BJ (cell line): Measurements from ENCODE around the gene SEC22B. TPM values are rescaled to one million over a fixed set of nuclear protein-coding genes. Genes with fewer than 3 reads are reported as not detected.
"Not testable (repeated sequence)": the region's sequence is repeated elsewhere in the genome, so short reads cannot be mapped to it uniquely, and the experiment has no call there.

Experiments used
- CTCF ChIA-PET: fragments of 350-600 bp; formaldehyde crosslinking; extraction: SDS; loops from one replicate; lab custom pipeline; 2021; ENCODE audit warnings: antibody characterized with exemption, inconsistent platforms; lab: Yijun Ruan, JAX
- POLR2A ChIA-PET: fragments of 300-600 bp; sonication (Branson Sonifier 250); formaldehyde crosslinking; extraction: SDS; loops from one replicate; lab custom pipeline; 2021; ENCODE audit warnings: antibody characterized with exemption; lab: Charles Lee
- DNase-seq: peaks from one replicate; pipeline ENCODE4 v3.0.0-alpha.2; 2011; ENCODE audit warnings: low read depth
- H3K27me3 ChIP-seq: 2 replicates; pipeline ENCODE4 v1.6.0; 2011; ENCODE audit warnings: low read length; ENCODE audit not compliant: control insufficient read depth, insufficient read depth
- H3K36me3 ChIP-seq: 2 replicates; pipeline ENCODE4 v1.5.1; 2011; ENCODE audit warnings: low read length; ENCODE audit not compliant: control insufficient read depth, insufficient read depth
- H3K4me3 ChIP-seq: 2 replicates; pipeline ENCODE4 v1.5.1; 2011; ENCODE audit warnings: low read depth, mild to moderate bottlenecking, control low read depth, low read length
- CTCF ChIP-seq: IDR thresholded peaks from 2 replicates; pipeline ENCODE4 v1.5.1; 2011; ENCODE audit warnings: low read depth, mild to moderate bottlenecking, control low read depth, inconsistent platforms, low read length, moderate library complexity; ENCODE audit not compliant: insufficient read depth
- polyA plus RNA-seq: library from polyadenylated mRNA; depleted of rRNA; stranded (reverse); fragments of >200 nt; gene quantifications from 2 replicates; pipeline ENCODE4 v1.2.3, GENCODE V29; 2011

SEC22B gene
- polyA plus RNA-seq, 1 experiment = 27.5 TPM

- CTCF ChIA-PET = no interaction called here
- no peak for TF ChIP-seq CTCF
Observed at GRCh38 chr1:120133228-120133927, 42.9 kb downstream of the SEC22B start.

GRCh38 chr1:120132406-120132763, 43.9 kb downstream of the SEC22B start:
- DNase-seq, H3K27me3 ChIP-seq, POLR2A ChIA-PET, CTCF ChIA-PET, H3K36me3 ChIP-seq, H3K4me3 ChIP-seq: not testable (repeated sequence)

More at GRCh38 chr1:120133228-120133927, 42.9 kb downstream of the SEC22B start:
- no peaks in the 10 kb centered on the region for H3K36me3 ChIP-seq
- no peak overlapping the region for H3K4me3 ChIP-seq
- H3K27me3 ChIP-seq = no peaks in the 10 kb centered on the region
- DNase-seq = no peak
- POLR2A ChIA-PET = no interaction called here

GRCh38 chr1:120131611-120132405, 44.5 kb downstream of the SEC22B start:
- H3K27me3 ChIP-seq, H3K4me3 ChIP-seq, POLR2A ChIA-PET, CTCF ChIA-PET, H3K36me3 ChIP-seq: not testable (repeated sequence)
- DNase-seq = peak; percentile 23

GRCh38 chr1:120127921-120128320, 48.4 kb downstream of the SEC22B start:
- POLR2A ChIA-PET, DNase-seq, H3K4me3 ChIP-seq, CTCF ChIA-PET, H3K36me3 ChIP-seq, H3K27me3 ChIP-seq: not testable (repeated sequence)

GRCh38 chr1:120126216-120126615, 50.1 kb downstream of the SEC22B start:
- H3K27me3 ChIP-seq, CTCF ChIA-PET, POLR2A ChIA-PET: not testable (repeated sequence)

GRCh38 chr1:120124628-120125027, 51.7 kb downstream of the SEC22B start:
- CTCF ChIA-PET, DNase-seq, H3K36me3 ChIP-seq, POLR2A ChIA-PET, H3K27me3 ChIP-seq, H3K4me3 ChIP-seq: not testable (repeated sequence)

More at GRCh38 chr1:120126216-120126615, 50.1 kb downstream of the SEC22B start:
- DNase-seq, H3K36me3 ChIP-seq, H3K4me3 ChIP-seq: not testable (repeated sequence)

- H3K4me3 ChIP-seq, CTCF ChIA-PET, POLR2A ChIA-PET, H3K36me3 ChIP-seq, H3K27me3 ChIP-seq, DNase-seq: not testable (repeated sequence)
Observed at GRCh38 chr1:120123813-120124510, 52.4 kb downstream of the SEC22B start.

- DNase-seq = not testable (repeated sequence)
Observed at GRCh38 chr1:120122262-120122893, 53.9 kb downstream of the SEC22B start.

GRCh38 chr1:120121830-120122229, 54.5 kb downstream of the SEC22B start:
- CTCF ChIA-PET, H3K4me3 ChIP-seq, H3K27me3 ChIP-seq, H3K36me3 ChIP-seq, POLR2A ChIA-PET, DNase-seq: not testable (repeated sequence)

More at GRCh38 chr1:120122262-120122893, 53.9 kb downstream of the SEC22B start:
- POLR2A ChIA-PET, H3K4me3 ChIP-seq, CTCF ChIA-PET, H3K36me3 ChIP-seq, H3K27me3 ChIP-seq: not testable (repeated sequence)

- H3K4me3 ChIP-seq, POLR2A ChIA-PET, DNase-seq, H3K27me3 ChIP-seq, CTCF ChIA-PET, H3K36me3 ChIP-seq: not testable (repeated sequence)
Observed at GRCh38 chr1:120120525-120120924, 55.8 kb downstream of the SEC22B start.

GRCh38 chr1:120117371-120118177, 58.7 kb downstream of the SEC22B start:
- not testable (repeated sequence) for DNase-seq

More at GRCh38 chr1:120117371-120118177, 58.7 kb downstream of the SEC22B start:
- H3K36me3 ChIP-seq, CTCF ChIA-PET, H3K4me3 ChIP-seq, H3K27me3 ChIP-seq, POLR2A ChIA-PET: not testable (repeated sequence)
